Stimulated activated CD8-positive, alpha-beta memory T cell treated with anti-CD3 and anti-CD28 coated beads, Interleukin-4, amount 100 ng/mL, for 4 hours (primary cell): ENCODE data around the gene ETNK2.
"Not testable (repeated sequence)": the region's sequence is repeated elsewhere in the genome, so short reads cannot be mapped to it uniquely, and the experiment has no call there.

Source experiments
- DNase-seq, 2 donors: peaks; one replicate each; pipeline ENCODE4 v3.0.0-alpha.2; 2020; ENCODE audit warnings: low read depth in 2 of 2, low spot score in 1 of 2

The ETNK2 gene

GRCh38 chr1:204102739-204103430, 49.0 kb downstream of the ETNK2 start:
- no peak for DNase-seq

GRCh38 chr1:204102029-204102611, 49.7 kb downstream of the ETNK2 start:
- no peak for DNase-seq

GRCh38 chr1:204099754-204100153, 52.1 kb downstream of the ETNK2 start:
- not testable (repeated sequence) for DNase-seq

GRCh38 chr1:204098683-204099082, 53.2 kb downstream of the ETNK2 start:
- DNase-seq: no peak

DNA sequence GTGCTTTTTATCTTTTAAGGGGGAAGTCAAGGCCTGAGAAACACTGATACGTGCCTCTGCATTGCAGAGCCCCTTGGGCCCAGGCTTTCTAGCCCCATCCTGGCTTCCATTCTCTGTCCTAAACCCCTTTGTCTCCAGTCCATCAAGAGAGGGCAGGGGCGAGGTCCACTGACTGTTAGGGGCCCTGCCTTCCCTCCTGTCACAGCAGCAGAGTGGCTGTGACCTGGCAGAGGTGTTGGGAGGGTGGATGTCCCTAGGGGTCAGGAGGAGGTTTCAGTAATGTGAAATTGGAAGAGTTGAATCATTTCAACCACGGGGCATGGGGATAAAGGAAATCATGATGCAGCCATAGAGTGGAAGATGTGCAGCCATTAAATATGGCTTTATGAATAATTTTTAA, 54.9 kb downstream of the ETNK2 start:
- no peak for DNase-seq

DNA sequence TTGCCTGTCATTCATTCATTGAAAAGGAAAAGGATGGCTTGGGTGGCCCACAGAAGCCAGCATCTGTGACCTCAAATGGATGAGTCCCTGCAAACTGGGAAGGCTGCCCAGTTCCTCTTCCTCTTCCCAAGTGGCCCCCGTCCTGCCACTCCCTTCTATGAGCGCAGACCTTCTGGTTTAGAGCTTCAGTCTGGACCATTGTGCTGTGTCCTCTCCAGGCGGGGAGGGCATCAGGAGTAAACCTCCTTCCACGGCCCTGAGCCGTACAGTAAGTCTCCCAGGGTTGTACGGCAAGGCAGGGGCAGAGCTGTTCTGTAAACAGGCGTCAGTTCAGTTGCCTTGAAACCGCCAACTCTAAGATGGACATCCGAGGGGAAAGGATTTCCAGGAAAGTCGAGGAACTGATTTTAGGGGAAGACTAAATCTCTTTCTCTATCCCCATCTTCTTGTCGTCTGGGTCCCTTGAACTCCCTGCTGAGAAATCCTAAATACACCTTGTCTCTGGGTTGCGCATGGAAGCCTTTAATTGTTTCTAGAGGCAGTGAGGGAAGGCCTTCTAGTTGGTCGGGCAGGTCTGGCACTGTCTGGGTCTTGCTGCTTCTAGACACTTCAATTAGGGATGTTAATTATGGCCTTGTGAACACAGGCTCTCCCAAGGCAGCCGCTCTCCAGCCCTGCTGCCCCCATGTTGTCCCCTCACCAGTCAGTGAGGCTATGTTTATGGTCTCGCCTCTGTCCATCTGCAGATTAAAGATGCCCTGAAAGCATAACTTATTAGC, 56.8 kb downstream of the ETNK2 start:
- DNase-seq: no peak

DNA sequence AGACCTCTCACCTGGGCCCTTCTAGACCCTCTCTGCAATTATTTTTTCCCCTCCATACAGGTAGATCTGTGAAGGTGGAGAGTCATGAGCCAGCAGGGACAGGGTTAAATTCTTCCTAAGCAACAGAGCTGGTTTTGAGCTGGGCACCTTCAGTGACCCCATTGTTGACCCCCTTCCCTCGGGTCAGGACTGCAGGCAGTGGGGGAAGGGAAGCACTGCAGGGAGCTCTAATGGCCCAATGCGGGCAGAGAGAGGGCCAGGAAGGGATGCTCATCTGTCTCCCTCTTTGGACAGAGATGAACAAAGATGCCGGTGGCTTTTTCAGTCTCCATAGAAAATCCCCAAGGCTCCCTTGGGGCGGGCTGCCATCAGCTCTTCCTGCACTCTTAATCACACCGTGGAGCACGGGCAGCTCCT, 57.5 kb downstream of the ETNK2 start:
- no peak for DNase-seq

- DNase-seq: no peak
Measured at GRCh38 chr1:204093781-204094180, 58.1 kb downstream of the ETNK2 start.

DNA sequence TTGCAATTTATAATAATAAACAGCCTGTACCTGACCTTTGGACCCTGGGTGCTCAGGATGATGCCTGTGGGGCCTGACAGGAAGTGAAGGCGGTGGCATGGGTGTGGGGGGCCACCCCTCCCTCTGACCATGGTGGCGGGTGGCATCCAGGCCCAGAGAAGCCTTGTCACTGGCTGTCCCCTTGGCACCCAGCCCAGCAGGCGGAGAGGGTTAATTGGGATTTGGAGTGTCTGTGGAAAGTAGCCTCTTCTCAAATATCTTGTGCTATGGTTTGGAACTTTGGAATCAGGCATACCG, 58.5 kb downstream of the ETNK2 start:
- DNase-seq: no peak

DNA sequence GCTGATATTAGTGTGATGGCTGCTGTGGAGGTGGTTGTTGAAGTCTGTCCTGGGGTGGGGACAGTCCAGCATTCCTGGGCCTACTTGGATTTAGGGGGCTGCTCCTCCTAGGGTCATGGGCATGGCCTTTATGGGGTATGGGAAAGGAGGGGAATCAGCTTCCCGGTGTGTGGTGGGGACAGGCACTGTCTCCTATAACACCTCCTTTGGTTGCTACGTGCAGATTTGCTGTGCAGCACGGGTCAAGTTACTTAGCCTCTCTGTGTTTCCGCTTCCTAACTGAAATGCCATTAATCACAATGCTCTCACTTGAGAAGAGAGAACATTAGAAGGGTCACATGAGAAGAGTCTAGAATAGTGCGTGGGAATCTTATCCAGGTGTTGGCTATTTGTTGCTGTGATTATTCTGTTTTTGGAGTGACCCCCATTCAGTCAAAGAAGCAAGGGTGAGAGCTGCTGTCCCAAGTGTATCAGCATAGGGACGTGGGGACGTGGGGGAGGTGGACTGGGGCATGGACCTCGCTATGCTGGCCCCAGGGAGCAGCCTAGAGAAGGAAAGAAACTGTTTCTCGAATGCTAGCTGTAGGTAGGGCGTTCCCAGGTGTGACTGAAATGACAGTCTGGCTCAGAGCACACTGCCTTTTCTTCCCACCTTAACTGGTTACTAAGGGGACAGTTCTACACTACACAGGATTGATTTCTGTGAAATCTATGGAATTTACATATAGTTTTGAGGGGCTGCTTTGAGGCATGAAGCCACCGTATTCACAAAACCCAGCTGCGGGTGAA, 59.0 kb downstream of the ETNK2 start:
- no peak for DNase-seq

DNA sequence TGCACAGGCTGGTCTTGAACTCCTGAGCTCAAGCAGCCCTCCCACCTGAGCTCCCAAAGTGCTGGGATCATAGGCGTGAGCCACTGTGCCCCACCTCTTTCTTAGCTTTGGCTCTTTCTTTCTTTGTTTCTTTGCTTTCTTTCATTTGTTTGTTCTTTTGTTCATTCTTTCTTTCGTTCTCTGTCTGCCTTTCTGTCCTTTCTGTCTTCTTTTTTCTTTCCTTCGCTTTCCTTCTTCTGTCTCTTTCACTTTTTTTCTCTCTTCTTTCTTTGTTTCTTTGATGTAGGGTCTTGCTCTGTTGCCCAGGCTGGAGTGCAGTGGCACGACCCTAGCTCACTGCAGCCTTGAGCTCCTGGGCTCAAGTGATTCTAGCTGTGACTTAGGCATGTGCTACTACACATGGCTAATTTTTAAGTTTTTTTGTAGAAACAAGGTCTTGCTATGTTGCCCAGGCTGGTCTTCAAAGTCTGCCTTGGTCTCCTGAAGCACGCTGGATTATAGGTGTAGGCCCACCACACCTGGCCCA, 60.0 kb downstream of the ETNK2 start:
- no peak for DNase-seq

DNA sequence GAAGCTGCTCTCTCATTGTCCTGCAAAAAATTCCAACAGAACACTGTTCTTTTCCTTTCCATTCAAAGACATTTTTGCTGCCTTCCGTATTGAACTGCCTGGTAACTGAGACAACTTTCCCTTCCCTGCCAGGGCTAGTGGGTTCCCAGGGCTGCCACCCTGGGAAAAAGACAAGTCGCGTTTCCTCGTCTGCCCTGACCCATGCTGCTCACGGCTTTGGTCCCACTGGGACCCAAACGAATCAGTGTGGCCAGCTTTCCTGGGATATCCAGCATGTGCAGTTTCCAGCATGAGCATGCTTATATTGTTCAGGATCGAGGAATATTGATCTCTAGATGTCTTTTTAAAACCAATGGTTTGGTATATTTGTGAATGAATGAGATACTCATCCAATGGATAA, 60.8 kb downstream of the ETNK2 start:
- no peak for DNase-seq

GRCh38 chr1:204090132-204090531, 61.7 kb downstream of the ETNK2 start:
- not testable (repeated sequence) for DNase-seq

GRCh38 chr1:204089044-204089751, 62.6 kb downstream of the ETNK2 start:
- DNase-seq: no peak

- no peak for DNase-seq
Measured at GRCh38 chr1:204088596-204088995, 63.2 kb downstream of the ETNK2 start.

- no peak for DNase-seq
Measured at GRCh38 chr1:204087893-204088528, 63.8 kb downstream of the ETNK2 start.

GRCh38 chr1:204087181-204087892, 64.5 kb downstream of the ETNK2 start:
- DNase-seq: no peak

- DNase-seq: no peak
Measured at GRCh38 chr1:204085876-204086275, 66.0 kb downstream of the ETNK2 start.

DNA sequence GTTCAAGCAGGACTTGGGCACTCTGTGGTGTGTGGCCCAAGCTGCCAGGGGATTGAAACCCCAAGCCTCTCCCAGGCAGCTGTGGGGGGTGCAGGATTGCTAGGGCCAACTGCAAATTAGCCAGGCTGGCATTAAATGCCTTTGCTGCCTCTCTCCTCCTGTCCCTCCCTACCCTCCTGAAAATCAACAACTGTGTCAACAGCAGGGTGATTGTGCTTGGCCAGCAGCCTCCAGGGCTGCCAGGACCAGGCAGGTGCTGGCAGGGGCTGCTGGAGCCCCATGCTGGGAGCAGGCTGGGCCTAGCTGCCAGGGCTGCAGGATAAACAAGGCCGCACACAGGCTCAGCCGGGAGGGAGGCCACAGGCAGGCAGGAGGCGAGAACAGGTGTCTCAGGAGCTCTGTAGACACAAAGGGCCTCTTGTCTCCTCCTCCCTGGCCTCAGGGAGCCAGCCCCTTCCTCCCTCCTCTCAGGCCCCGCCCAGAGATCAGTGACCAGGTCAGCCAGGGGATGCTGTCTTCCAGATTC, 67.5 kb downstream of the ETNK2 start:
- no peak for DNase-seq
